Activated naive CD4-positive, alpha-beta T cell treated with anti-CD3 and anti-CD28 coated beads, Interleukin-2, amount 50 U/mL, for 72 hours (primary cell): ENCODE measurements around the gene TSC22D2. TPM values are rescaled to one million over a fixed set of nuclear protein-coding genes. Genes with fewer than 3 reads are reported as not detected.
"Not testable (repeated sequence)": the region's sequence is repeated elsewhere in the genome, so short reads cannot be mapped to it uniquely, and the experiment has no call there.

Experiments used
- ATAC-seq, 2 donors: fragments of 150-1000 bp; cut with Tn5 transposase; 2 replicates each; pipeline ENCODE4 v1.10.0; 2021; ENCODE audit warnings: mild to moderate bottlenecking in 2 of 2, moderate library complexity in 2 of 2
- DNase-seq, 2 donors: peaks; one replicate each; pipeline ENCODE4 v3.0.0; 2021 to 2022; ENCODE audit warnings: low spot score in 2 of 2
- H3K27ac Mint-ChIP-seq, 2 donors: one replicate each; pipeline ENCODE4 v1.8.0; 2022; ENCODE audit warnings: mild to moderate bottlenecking in 2 of 2, mixed read lengths in 2 of 2
- H3K36me3 Mint-ChIP-seq, 2 donors: one replicate each; pipeline ENCODE4 v1.8.0; 2022; ENCODE audit warnings: mixed read lengths in 2 of 2
- H3K9me3 Mint-ChIP-seq, 2 donors: one replicate each; pipeline ENCODE4 v1.8.0; 2022; ENCODE audit warnings: mixed read lengths in 2 of 2
- total RNA-seq, 2 donors: library from RNA; stranded (reverse); gene quantifications; one replicate each; pipeline ENCODE4 v1.2.3, GENCODE V29; 2022

Gene TSC22D2
- total RNA-seq, 2 donors from 2014 or later: 12.2 to 28.8 TPM

GRCh38 chr3:150479370-150479769 is 71.3 kb downstream of the TSC22D2 start:
- Mint-ChIP-seq H3K9me3 (peaks cover 14 to 31% of the 10 kb centered on the region in 2 donors), H3K27ac (no peak overlapping the region), H3K36me3 (peaks cover 17 to 26% of the 10 kb centered on the region in 2 donors)
- ATAC-seq (no peak), DNase-seq (no peak)

GRCh38 chr3:150480877-150481276 is 72.8 kb downstream of the TSC22D2 start:
- DNase-seq: no peak
- H3K36me3 Mint-ChIP-seq: peaks cover 20 to 29% of the 10 kb centered on the region in 2 donors
- no peak overlapping the region for H3K27ac Mint-ChIP-seq
- ATAC-seq: no peak
- peaks cover 16 to 34% of the 10 kb centered on the region in 2 donors for H3K9me3 Mint-ChIP-seq

- DNase-seq (no peak), ATAC-seq (no peak)
- Mint-ChIP-seq H3K27ac (no peak overlapping the region), H3K9me3 (peaks cover 25 to 30% of the 10 kb centered on the region in 2 donors), H3K36me3 (peaks cover 24 to 27% of the 10 kb centered on the region in 2 donors)
Observed at GRCh38 chr3:150483226-150483625, 75.1 kb downstream of the TSC22D2 start.

- no peak overlapping the region for H3K27ac Mint-ChIP-seq
- peaks cover 23 to 26% of the 10 kb centered on the region in 2 donors for H3K36me3 Mint-ChIP-seq
- ATAC-seq (no peak), DNase-seq (no peak)
- peaks cover 25 to 30% of the 10 kb centered on the region in 2 donors for H3K9me3 Mint-ChIP-seq
Observed at GRCh38 chr3:150484410-150484809, 76.3 kb downstream of the TSC22D2 start.

- DNase-seq (no peak), ATAC-seq (no peak)
- H3K27ac Mint-ChIP-seq: no peak overlapping the region
- peaks cover 8 to 15% of the 10 kb centered on the region in 2 donors for H3K36me3 Mint-ChIP-seq
- H3K9me3 Mint-ChIP-seq: peaks cover 15 to 16% of the 10 kb centered on the region in 2 donors
Observed at GRCh38 chr3:150488867-150489266, 80.8 kb downstream of the TSC22D2 start.

- no peak for ATAC-seq
- H3K9me3 Mint-ChIP-seq: peaks cover 8 to 9% of the 10 kb centered on the region in 2 donors
Observed at GRCh38 chr3:150490277-150490986, 82.3 kb downstream of the TSC22D2 start.

GRCh38 chr3:150494411-150494977 is 86.4 kb downstream of the TSC22D2 start:
- H3K27ac Mint-ChIP-seq: no peak overlapping the region
- H3K36me3 Mint-ChIP-seq: no peaks in the 10 kb centered on the region
- H3K9me3 Mint-ChIP-seq: no peaks in the 10 kb centered on the region
- ATAC-seq (no peak), DNase-seq (no peak)

More at GRCh38 chr3:150490277-150490986, 82.3 kb downstream of the TSC22D2 start:
- DNase-seq: no peak
- Mint-ChIP-seq H3K36me3 (peaks cover 0 to 6% of the 10 kb centered on the region in 2 donors), H3K27ac (no peak overlapping the region)

- Mint-ChIP-seq H3K9me3 (no peaks in the 10 kb centered on the region), H3K27ac (no peak overlapping the region), H3K36me3 (no peaks in the 10 kb centered on the region)
- ATAC-seq: no peak
- DNase-seq: no peak
Observed at GRCh38 chr3:150495149-150495548, 87.1 kb downstream of the TSC22D2 start.

- ATAC-seq (no peak), DNase-seq (peak in 1 of 2 donors; percentile 19)
- Mint-ChIP-seq H3K27ac (no peak overlapping the region), H3K36me3 (no peaks in the 10 kb centered on the region), H3K9me3 (peaks cover 0 to under 1% of the 10 kb centered on the region in 2 donors)
Observed at GRCh38 chr3:150495563-150496168, 87.6 kb downstream of the TSC22D2 start.

- no peak overlapping the region for H3K27ac Mint-ChIP-seq
- DNase-seq (no peak), ATAC-seq (no peak)
- peaks cover 13% of the 10 kb centered on the region in 2 donors for H3K36me3 Mint-ChIP-seq
- H3K9me3 Mint-ChIP-seq: peaks cover 0 to 5% of the 10 kb centered on the region in 2 donors
Observed at GRCh38 chr3:150497956-150498355, 89.9 kb downstream of the TSC22D2 start.

- not testable (repeated sequence) for ATAC-seq, H3K9me3 Mint-ChIP-seq, DNase-seq, H3K27ac Mint-ChIP-seq
- H3K36me3 Mint-ChIP-seq: peaks cover 13% of the 10 kb centered on the region in 2 donors
Observed at GRCh38 chr3:150500960-150501359, 92.9 kb downstream of the TSC22D2 start.

GRCh38 chr3:150503402-150504099 is 95.5 kb downstream of the TSC22D2 start:
- Mint-ChIP-seq H3K27ac (no peak overlapping the region), H3K9me3 (peaks cover 0 to 5% of the 10 kb centered on the region in 2 donors), H3K36me3 (peaks cover 22 to 23% of the 10 kb centered on the region in 2 donors)
- ATAC-seq (no peak), DNase-seq (no peak)

- DNase-seq (no peak), ATAC-seq (no peak)
- Mint-ChIP-seq H3K27ac (no peak overlapping the region), H3K9me3 (peaks cover 0 to 5% of the 10 kb centered on the region in 2 donors), H3K36me3 (peaks cover 22 to 23% of the 10 kb centered on the region in 2 donors)
Observed at GRCh38 chr3:150504483-150504882, 96.4 kb downstream of the TSC22D2 start.

- peak in 1 of 2 donors; percentile 58 for ATAC-seq
- peaks cover 9 to 10% of the 10 kb centered on the region in 2 donors for H3K36me3 Mint-ChIP-seq
- no peak overlapping the region for H3K27ac Mint-ChIP-seq
- DNase-seq: no peak
- H3K9me3 Mint-ChIP-seq: no peaks in the 10 kb centered on the region
Observed at GRCh38 chr3:150508401-150508800, 100.3 kb downstream of the TSC22D2 start.

GRCh38 chr3:150509780-150510179 is 101.7 kb downstream of the TSC22D2 start:
- Mint-ChIP-seq H3K9me3 (no peaks in the 10 kb centered on the region), H3K36me3 (peaks cover 9 to 10% of the 10 kb centered on the region in 2 donors)

GRCh38 chr3:150511122-150511821 is 103.2 kb downstream of the TSC22D2 start:
- Mint-ChIP-seq H3K36me3 (peaks cover 15 to 17% of the 10 kb centered on the region in 2 donors), H3K27ac (no peak overlapping the region), H3K9me3 (peaks cover 0 to 3% of the 10 kb centered on the region in 2 donors)
- no peak for ATAC-seq
- DNase-seq: no peak

More at GRCh38 chr3:150509780-150510179, 101.7 kb downstream of the TSC22D2 start:
- ATAC-seq (no peak), DNase-seq (no peak)
- H3K27ac Mint-ChIP-seq: no peak overlapping the region
